Right renal cortex interstitium (tissue), 3 donors: ENCODE data around the gene NATD1. TPM values are rescaled to one million over a fixed set of nuclear protein-coding genes. Genes with fewer than 3 reads are reported as not detected.
"Not testable (repeated sequence)": the region's sequence is repeated elsewhere in the genome, so short reads cannot be mapped to it uniquely, and the experiment has no call there.

ENCODE experiments used
- DNase-seq, 3 donors: peaks; one replicate each; pipeline ENCODE4 v3.0.0-alpha.2; 2013; ENCODE audit warnings: low read depth in 3 of 3, low spot score in 2 of 3
- polyA plus RNA-seq, 3 donors: library from polyadenylated mRNA; unstranded; fragments of 120-200 nt; gene quantifications; one replicate each; pipeline ENCODE4 v1.2.1, GENCODE V29; 2013; ENCODE audit not compliant: insufficient read length in 3 of 3

NATD1 gene
- polyA plus RNA-seq, 3 donors, result 11.3 to 12.6 (median 12.1) TPM

DNA sequence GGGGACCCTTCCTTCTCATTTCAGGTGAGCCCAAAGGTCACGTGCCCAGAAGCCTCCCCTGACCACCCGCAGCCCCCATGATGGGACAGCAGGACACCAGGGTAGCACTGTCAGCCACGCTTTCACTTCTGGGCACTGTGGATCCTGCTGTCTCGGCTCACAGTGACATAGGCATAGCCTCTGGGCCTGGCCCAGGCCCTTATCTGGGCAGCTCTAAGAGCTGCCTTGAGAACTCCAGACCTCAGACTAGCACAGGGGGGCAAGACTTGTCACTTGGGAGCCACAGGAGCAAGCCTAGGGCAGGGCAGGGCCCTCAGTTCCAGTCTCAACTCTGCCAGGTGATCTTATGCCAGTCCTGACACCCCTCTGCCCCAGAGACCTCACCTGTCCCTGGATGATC, 4.7 kb downstream of the NATD1 start:
- DNase-seq, result no peak

DNA sequence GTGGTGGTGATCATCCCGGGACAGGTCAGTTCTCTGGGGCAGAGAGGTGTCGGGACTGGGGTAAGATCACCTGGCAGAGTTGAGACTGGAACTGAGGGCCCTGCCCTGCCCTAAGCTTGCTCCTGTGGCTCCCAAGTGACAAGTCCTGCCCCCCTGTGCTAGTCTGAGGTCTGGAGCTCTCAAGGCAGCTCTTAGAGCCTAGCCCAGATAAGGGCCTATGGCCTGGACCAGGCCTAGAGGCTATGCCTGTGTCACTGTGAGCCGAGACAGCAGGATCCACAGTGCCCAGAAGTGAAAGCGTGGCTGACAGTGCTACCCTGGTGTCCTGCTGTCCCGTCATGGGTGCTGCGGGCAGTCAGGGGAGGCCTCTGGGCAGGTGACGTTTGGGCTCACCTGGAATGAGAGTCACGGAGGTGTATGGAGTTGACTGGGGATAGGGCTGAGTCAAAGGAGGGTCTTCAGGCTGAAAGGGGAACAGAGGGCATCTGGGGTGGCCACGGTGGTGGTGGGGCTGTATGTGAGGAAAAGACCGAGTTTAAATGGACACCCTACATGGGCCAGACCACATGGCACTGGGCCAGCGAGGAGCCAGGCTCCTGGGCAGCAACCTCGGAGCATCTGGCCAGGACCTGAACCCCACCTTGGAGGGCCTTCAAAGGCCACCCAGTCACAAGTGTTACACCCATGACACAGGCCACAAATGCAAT, 5.5 kb downstream of the NATD1 start:
- no peak for DNase-seq

DNA sequence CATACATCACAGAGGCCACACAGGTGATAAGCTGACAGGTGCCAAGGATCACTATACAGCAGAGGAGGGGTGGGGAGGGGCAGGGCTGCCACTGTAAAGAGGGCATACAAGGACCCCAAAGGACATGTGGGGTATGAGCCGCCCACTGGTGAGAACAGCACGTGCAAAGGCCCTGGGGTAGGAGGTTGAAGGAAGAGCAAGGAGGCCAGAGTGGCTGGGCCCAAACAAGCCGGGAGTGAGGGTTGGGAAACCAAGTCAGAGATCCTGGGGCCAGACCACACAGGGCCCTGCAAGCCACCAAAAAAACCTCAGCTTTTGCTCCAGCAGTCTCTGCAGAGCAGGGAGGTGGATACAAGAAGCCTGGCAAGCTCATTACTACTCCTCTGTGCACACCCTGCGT, 6.5 kb downstream of the NATD1 start:
- no peak for DNase-seq

DNA sequence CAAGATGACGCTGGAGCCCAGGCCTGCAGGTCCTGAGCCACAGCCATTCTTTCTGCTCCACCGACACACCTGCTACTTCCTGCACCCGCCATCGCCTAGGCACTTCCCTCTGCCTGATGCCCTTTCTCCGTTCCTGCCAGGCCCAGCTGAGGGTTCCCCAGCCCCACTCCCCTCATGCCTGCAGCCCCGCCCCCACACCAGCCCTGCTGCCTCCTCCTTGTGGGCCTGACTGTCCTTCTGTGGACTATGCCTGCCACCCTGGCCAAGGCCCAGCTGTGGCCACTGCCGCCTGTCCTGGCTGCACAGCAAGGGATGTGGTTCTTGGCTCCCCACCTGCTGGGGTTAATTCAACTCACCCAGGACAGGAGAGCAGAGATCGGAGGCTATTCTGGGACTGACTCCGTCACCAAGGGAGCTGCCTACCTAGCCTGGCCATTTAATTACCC, 7.5 kb downstream of the NATD1 start:
- DNase-seq, result no peak

DNA sequence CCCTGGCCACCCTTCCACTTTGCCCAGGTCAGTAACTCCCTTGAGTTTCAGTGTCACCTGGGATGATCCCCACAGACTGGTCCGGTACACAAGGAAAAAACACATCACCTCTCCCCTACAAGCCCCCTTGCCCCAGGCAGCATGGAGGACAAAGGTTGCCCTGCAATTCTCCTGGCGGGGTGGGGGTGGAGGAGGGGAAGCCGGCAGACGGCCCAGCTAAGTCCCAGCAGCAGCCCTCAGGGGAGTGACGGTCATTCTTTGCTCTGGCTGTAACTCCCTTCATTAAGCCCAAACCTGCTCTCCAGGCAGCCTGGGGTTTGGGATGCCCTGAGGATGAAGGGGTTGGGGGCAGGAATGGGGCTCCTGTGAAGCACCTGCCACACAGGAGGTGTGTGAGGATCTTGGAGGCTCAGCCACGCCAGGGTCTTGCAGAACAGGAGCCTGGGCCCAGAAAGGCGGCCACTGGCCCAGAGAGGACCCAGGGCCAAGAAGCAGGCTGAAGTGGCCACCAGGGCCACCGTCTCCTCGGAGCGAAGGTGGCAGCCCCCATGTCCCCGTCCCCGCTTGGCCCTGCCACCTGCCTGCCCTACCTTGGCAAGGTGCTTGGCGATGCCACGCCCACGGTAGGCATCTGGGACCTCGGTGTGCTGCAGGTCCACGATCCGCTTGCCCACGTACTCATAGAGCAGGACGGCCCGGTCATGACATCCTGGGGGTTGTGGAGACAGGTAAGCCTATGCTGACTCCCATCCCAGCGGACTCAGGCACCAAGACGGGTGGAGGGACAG, 9.5 kb downstream of the NATD1 start:
- no peak for DNase-seq

DNA sequence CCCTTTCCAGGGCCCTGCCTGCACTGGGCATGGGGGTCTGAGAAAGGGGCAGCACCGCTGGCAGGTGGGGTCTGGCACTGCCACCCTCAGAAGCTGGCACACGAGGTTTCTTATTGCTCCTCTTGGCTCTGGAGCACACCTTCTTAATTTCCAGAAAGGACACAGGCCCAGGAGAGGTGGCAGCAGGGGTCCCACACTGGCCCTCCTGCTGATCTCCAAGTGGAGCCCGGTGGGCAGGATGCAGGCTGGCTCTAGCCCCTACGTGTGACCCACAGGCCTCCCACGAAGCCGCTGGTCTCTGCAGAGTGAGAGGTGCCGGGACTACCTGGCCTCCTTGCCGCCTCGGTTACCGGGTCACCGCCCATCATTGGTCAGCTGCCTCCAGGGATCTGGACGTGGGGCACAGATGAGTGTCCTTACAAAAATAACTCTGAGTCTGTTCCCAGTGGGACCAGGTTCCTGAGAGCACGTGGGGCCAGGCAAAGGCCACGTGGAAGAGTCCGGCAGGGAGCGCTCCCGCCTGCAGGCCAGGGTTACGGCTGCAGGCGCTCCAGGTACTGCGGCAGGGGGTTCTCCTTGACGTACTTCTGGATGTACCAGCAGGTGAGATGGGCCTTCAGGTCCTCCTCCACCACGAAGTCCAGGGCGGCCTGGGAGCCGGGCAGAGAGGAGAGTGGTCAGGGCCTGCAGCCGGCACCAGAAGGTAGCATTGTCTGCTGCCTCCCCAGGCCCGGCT, 10.3 kb downstream of the NATD1 start:
- no peak for DNase-seq

DNA sequence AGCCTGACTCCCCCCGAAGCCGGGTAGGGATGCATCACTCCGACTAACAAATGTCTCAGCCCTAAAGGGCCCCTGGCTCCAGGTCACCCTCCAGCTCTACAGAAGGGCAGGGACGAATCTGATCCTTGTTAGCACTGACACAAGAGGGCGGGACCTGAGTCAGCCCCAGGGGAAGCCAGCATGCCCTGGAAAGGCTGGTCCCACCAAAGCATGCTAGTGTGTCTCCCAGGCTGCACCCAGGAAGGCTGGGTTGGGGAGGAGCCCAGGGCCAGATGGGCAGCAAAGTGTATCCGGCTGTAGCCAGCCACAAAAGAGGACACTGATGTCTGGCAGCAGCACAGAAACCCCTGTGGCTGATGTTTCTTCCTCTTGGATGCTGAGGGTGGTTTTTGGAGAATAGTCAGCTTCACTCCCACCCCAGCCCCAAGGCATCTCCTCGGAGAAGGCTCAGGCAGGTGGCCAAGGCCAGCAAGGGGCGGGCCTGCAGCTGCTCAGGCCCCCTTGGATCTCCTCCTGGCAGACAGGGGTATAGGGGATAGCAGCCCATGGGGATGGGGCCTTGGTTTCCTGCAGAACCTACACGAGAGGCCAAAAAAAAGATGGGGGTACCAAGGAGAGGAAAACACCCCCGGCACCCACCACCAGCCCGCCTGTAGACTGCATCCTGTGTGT, 11.0 kb downstream of the NATD1 start:
- DNase-seq, result no peak

DNA sequence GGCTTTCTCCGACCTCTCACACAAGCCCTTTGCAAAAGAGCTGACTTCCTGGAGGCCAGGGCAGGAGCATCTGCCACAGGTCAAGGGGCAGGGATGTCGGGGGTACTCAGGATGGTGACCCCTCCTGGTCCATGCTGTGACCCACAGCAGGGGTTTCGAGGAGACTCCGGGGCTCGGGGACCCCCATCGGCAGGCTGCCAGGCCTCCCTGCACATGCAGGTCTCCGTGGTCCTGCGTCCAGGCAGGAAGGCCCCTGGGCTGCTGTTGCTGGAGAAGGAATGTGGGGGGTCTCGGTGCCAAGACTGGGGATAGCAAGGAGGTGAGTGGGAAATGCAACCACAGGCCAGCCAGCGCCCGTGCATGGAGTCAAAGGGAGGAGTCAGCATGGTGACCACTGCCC, 11.6 kb downstream of the NATD1 start:
- no peak for DNase-seq

DNA sequence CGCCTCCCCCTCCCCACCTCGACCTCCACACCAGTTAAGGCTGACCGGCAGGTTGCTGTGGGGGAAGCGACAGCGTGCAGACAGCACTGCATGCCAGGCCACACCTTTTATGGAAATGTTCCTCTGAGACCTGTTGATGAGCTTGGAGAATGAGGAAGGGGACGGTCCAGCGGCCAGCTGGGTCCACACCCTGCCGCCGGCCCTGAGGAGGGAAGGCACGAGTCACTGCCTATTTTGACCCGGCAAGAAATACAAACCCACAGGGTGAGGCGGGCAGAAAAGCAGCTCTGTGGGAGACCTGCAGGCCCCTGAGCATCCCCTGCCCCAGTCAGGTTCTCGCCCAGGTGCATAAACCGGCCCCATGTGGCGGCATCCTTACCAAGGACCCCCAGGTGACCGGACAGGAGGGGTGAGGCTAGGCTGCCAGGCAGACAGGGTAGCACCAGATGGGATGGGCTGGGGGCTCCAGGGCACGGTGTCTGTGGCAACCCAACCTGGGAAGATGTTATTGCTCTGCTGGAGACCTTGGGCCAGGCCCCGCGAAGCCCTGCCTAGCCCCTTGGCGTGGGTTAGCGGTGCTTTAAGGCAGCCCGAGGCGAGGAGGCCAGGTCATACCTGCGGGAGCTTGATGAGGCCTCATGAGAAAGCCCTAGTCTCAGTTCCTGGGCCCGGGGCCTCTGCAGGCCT, 12.7 kb downstream of the NATD1 start:
- no peak for DNase-seq

DNA sequence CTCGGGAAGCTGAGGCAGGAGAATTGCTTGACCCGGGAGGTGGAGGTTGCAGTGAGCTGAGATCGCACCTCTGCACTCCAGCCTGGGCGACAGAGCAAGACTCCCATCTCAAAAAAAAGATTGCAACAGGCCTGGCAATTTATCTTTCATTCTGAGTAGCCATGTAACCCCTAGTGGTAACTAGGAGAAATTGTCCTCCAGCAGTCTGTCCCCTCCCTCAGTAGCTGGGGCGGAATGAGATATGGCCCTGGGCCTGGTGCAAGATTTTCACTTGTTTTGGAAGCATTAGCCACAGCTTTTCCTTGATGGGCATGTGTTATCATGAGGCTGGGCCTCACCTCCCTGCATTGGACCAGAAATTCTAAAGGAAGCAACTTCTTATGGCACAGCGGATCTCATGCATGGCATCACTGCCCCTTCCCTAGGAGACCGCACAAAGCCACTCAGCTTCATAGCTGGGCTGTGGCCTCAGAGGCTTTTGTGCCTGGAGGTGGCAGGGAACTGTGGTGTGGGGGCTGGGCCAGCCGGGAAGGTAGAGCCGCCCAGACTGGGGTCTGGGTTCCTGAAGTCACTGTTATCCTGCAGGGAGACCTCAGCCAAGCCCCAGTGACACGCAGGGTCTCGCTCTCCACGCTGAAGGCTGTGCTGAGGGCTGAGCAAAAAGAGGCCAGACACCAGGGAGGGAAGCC, 13.4 kb downstream of the NATD1 start:
- no peak for DNase-seq

DNA sequence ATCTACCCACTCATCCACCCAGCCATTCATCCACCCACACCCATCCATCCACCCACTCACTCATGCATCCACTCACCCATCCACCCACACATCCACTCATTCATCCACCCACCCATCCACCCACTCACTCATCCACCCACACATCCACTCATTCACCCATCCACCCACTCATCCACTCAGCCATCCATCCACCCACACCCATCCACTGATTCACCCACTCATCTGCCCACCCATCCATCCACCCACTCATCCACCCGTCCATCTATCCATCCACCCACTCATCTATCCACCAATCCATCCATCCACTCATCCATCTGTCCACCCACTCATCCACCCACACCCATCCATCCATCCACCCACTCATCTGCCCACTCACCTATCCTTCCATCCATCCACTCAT, 17.3 kb downstream of the NATD1 start:
- no peak for DNase-seq

DNA sequence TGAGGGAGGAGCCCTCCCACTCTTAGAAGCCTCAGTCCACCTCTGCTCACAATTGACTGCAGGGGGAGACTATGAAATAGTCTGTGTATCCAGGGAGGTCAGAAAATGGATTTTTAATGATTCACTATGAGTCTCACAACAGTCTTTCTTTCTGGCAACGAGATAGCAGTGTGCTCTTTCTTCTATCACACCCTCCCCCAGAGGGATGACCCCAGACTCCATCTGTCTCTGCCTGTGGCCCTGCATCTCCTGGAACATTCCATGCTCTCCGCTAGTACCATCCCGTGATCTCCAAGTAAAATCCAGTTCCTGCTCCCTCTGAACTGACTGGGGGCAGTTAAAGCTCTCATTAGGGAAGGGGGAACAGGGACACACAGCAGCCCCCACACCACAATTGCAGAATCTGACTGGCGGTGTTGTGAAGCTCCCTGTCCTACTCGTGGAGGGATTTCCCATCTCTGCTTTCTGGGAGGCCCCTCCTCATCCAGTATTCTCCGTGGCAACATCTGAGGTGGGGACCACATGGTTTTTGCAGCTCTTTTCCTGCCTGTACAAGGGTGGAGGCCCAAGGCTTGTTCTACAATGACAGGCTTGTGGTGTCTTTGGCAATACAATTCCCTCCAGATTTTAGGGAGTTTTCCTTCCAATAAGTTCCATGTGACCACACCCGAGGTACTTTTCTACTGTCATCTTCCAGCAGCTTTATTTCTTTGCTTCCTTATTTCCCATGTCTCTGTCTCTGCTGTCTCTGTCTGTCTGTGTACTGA, 19.4 kb downstream of the NATD1 start:
- DNase-seq, result no peak

DNA sequence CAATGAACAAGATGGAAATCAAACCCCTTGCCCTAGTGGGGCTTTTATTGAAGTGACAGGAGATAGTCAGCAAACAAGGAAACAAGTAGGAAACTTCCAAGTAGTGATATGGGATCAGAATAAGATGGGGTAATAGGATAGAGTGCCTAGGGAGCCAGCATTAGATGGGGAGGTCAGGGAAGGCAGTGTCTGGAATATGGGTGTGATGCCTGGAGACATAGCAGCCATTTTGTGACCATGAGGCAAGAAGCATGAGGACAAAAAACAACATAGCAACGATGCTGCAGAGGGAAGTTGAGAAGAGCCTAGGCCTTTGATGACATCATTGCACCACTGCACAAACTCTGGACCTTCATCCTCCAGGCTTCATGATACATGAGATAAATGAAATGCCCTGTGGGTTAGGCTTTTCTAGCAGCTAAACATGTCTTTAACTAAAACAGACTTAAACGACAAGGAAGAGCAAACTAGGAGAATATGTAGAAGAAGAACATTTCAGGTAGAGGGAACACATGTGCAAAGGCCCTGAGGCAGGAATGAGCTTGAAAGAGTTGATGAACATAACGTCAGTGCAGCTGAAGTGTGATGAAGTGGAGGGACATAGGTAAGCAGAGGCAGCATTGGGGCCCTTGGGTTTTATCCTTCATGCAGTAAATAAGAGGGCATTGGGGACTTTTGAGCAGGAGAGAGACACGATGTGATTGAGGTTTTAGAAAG, 21.0 kb downstream of the NATD1 start:
- DNase-seq, result no peak

DNA sequence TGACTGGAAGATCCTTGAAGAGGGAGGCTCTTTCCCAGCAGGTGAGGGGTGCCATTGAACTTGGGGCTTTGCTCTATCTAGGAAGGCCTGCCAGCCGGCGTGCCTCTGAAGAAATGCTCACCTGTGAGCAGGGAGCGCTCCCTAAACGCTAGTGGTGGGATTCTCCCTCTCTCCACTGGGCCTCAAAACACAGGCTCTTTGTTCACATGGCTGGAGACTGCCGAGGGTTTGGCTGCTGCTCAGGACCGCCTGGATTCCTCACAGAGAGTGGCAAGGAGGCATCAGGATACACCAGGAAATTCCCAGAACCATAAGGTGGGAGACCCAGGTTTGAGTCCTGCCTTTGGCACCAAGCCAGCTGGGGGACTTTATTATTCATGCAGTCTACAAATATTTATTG, 21.7 kb downstream of the NATD1 start:
- DNase-seq, result no peak

DNA sequence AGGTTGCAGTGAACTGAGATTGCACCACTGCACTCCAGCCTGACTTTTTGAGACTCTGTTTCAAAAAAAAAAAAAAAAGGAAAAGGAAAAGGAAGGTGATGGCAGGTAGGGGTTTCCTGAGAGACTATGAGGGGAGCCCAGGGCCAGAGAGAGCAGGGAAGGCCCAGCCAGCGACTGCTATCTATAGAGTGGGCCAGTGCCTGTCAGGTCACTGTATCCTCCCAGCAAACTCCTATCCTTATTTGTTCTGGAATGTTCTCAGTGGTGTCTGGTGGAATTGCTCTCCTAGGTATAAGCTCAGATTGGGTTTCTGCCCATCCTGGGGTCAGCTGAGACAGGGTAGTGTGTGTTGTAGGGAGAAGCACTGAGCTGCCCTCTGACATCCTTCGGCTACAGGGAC, 24.4 kb downstream of the NATD1 start:
- DNase-seq, result no peak

DNA sequence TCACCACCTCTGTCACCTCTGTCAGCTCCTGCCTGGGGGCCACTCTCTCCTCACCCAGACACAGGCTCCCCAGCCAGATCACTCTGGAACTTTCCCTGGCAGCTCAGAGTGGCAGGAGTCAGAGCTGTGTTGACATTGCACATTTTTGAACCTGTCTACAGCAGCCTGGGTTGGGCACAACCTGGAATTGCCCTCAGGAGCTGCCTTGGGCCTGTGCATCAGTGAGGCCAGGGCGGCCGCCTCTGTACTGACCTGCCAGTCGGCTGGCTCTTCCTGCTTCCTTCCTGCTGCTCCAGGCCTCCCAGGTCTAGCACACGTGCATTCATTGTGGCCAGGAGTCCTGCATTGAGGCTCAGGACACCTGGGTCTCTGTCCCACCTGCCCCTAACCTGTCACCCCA, 25.1 kb downstream of the NATD1 start:
- DNase-seq, result no peak

DNA sequence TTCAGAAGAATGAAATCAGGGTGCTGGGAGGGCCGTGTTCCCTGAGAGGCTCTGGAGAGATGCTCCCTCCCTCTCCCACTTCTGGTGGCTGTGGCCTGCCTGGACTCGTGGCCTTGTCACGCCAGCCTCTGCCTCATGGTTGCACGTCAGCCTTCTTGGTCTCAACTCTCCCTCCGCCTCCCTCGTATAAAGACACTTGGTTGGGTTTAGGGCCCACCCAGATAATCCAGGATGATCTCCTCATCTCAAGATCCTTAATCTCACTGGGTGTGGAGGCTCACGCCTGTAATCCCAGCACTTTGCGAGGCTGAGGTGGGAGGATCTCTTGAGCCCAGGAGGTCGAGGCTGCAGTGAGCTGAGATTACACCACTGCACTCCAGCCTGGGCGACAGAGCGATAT, 25.9 kb downstream of the NATD1 start:
- not testable (repeated sequence) for DNase-seq

DNA sequence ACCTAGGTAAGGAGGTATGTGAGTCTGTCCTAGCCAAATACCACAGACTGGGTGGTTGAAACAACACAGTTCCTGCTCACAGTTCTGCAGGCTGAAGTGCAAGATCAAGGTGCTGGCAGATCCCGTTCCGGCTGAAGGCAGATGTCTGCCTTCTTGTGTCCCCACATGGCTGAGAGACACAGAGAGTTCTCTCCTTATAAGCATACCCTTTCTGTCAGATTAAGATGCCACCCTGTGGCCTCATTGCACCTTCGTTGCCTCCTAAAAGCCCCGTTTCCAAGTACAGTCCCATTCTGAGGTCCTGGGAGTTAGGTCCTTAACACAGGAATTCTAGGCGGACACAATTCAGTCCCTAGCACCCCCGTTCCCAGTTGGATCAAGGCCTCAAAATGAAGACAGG, 30.1 kb downstream of the NATD1 start:
- no peak for DNase-seq
